AG09319 (cell line): Measurements from ENCODE around the gene CLCA2.

ENCODE experiments used
- DNase-seq: peaks from one replicate; pipeline ENCODE4 v3.0.0-alpha.2; 2010; ENCODE audit warnings: low read depth; ENCODE audit errors: extremely low read depth
- TF ChIP-seq, protein P1 (sequence below): IDR thresholded peaks from 2 replicates; pipeline ENCODE4 v1.5.1; 2011; ENCODE audit warnings: low read depth, mild to moderate bottlenecking, inconsistent platforms, low read length, moderate library complexity

Gene CLCA2

DNA sequence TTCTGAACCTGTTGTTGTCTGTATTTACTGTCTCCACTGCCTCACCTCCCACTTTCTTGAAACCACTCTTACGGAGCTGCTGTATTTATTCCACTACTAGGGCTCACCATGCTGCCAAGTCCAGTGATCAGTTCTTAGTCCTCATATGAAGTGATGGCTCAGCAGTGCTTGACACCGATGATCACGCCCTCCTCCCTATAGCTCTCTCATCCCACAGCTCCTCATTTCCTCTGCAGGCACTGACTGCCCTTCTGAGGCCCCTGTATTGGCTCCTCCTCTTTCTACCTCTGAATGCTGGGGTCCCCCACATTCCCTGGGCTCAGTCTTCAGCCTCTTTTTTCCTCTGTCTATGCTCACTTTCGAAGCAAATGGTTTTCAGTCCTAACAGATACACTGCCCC, 48.2 kb downstream of the CLCA2 start:
- TF ChIP-seq, protein P1, sequence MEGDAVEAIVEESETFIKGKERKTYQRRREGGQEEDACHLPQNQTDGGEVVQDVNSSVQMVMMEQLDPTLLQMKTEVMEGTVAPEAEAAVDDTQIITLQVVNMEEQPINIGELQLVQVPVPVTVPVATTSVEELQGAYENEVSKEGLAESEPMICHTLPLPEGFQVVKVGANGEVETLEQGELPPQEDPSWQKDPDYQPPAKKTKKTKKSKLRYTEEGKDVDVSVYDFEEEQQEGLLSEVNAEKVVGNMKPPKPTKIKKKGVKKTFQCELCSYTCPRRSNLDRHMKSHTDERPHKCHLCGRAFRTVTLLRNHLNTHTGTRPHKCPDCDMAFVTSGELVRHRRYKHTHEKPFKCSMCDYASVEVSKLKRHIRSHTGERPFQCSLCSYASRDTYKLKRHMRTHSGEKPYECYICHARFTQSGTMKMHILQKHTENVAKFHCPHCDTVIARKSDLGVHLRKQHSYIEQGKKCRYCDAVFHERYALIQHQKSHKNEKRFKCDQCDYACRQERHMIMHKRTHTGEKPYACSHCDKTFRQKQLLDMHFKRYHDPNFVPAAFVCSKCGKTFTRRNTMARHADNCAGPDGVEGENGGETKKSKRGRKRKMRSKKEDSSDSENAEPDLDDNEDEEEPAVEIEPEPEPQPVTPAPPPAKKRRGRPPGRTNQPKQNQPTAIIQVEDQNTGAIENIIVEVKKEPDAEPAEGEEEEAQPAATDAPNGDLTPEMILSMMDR, result no peak
- no peak for DNase-seq

DNA sequence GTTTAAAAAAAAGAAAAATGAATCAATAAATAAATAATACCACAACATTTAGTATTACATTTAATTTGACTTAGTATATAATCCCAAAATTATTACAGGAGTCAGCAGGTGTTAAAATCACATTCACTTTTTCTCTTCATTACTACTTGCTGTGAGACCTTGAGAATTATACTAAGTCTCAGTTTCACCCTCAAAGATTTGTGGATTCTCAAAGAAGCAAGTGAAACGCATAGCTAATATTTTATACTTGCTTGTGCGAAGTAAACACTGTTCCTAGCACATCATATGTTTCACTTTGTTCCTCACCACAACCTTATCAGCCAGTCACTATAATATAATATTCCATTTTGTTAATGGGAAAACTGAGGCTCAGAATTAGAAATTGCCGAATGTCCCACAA, 48.8 kb downstream of the CLCA2 start:
- DNase-seq, result no peak
- TF ChIP-seq, protein P1, result no peak

DNA sequence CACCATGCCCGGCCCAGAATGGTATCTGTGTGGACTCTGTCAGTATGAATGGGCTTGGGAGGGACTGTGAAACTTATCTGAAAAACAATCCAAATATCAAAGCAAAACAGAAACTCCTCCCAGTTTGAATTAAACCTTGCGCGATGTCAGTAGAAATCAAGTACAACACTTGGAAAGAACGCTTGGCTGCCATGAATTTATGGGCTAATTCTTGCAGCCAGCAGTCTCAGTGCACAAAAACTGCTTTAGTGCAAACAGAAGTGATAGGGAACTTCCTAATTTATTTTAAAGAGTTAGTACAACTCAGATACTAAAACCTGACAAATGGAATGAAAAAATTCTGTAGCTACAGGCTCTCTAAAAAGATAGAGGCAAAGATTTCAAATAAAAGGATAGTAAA, 53.3 kb downstream of the CLCA2 start:
- TF ChIP-seq, protein P1, result no peak
- DNase-seq, result no peak

DNA sequence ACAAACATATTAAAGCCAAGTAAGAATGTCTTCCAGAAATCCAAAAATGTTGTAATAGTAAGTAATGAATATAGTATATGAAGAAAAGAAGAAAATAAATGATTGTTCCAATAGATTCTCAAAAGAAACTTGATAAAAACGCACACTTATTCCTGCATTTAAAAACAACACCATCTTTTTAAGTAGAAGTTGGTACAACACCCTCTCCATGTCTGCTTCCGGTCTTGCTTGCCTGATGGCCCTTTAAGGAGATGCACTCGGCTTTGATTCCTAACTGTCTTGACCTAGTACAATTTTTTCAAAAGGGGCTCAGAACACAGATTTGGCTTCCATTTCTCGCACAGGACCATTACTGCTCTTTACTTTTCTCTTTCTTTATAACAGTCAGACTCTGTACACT, 53.7 kb downstream of the CLCA2 start:
- DNase-seq, result no peak
- TF ChIP-seq, protein P1, result no peak

DNA sequence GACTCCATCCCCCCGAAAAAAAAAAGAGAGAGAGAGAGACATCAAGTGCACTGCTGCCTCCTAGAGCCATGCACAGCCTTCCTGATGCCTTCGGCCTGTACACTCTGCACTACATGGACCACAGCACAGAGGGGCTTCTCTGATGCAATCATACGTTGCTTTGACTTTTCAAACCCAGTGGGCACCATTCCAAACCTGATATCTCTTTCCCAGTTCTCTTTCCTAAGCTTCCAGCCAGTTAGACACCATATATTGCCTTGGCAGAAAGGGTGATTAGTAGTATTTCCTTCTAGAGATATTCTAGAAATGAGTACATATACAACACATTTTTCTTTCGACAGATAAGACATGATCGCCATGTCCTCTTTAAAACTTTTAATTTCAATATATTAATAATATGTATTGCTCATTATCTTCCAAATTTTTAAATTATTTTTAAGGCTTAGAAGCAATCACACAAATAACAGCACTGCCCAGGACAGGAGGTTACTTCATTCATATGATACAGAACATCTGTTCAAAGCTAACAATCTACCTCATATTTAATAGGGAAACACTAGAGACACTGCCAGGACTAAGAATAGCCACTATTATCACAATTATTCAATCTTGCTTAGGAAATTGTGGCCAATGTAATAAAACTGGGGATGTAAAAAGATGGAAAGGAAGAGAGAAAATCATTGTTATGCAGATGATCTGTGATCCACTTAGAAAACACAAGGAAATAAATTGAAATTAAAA, 54.6 kb downstream of the CLCA2 start:
- DNase-seq, result no peak
- TF ChIP-seq, protein P1, result no peak

DNA sequence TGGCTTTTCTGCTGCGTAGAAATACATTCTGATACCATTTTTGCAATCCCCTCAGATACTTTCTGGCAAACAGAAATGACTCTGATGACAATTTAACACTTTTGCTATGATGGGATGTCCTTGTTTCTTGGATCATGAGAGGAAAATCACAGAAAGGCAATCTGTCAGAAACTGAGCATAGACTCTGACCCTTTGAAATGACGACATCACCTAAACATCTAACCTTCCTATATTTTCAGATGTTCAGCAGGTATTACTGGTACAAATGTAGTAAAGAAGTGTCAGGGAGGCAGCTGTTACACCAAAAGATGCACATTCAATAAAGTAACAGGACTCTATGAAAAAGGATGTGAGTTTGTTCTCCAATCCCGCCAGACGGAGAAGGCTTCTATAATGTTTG, 58.0 kb downstream of the CLCA2 start:
- TF ChIP-seq, protein P1, result no peak
- no peak for DNase-seq

DNA sequence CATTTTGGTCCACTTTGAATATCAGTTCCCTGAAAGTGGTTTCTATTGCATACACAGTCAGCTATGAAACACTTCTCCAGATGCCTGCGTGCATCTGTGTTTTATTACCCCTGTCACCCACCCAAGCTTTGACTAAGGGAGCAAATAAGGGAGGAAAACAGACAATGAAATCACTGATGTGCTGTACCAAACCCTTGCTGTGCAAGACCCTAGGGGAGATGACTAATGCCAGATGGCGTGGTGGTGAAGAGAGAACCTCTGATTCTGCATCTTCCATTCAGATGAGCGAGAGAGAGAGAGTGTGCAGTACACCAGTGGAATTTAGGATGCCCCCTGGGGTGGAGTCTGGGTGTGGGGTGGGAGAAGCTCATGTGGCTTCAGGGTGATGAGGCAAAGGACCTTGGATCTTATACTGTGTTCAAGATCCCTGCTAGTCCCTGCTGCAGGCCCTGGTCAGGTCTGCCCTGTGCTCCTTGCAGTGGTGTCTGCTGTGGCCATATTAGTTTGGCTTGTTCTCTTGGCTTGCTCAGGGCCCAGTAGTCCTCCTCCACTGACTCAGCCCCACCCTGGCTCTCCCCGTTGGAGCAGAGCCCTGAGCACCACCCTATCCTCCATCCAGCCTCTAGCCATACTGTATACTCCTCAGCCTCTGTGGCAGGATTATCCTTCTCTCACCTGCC, 63.3 kb downstream of the CLCA2 start:
- TF ChIP-seq, protein P1, result no peak
- DNase-seq, result peak; percentile 57
